HUES6 (cell line): Measurements from ENCODE around the gene CTR9.

Experiments used
- H3K27ac ChIP-seq: 2 replicates; pipeline ENCODE4 v1.7.0; 2013; ENCODE audit warnings: low read depth, mild to moderate bottlenecking, low read length, inconsistent platforms
- H3K27me3 ChIP-seq: 2 replicates; pipeline ENCODE4 v1.6.1; 2013; ENCODE audit warnings: low read length; ENCODE audit not compliant: control insufficient read depth, insufficient read depth
- H3K36me3 ChIP-seq: 2 replicates; pipeline ENCODE4 v1.6.1; 2013; ENCODE audit warnings: low read length; ENCODE audit not compliant: control insufficient read depth, insufficient read depth
- H3K4me1 ChIP-seq: 2 replicates; pipeline ENCODE4 v1.6.1; 2013; ENCODE audit warnings: low read length; ENCODE audit not compliant: control insufficient read depth, insufficient read depth
- H3K4me3 ChIP-seq: 2 replicates; pipeline ENCODE4 v1.5.1; 2013; ENCODE audit warnings: low read depth, low read length
- H3K9ac ChIP-seq: one replicate; pipeline ENCODE4 v1.6.1; 2013; ENCODE audit warnings: mild to moderate bottlenecking, low read length
- H3K9me3 ChIP-seq: 2 replicates; pipeline ENCODE4 v1.6.1; 2013; ENCODE audit warnings: low read depth, low read length; ENCODE audit not compliant: control insufficient read depth, insufficient read depth

CTR9 gene

DNA sequence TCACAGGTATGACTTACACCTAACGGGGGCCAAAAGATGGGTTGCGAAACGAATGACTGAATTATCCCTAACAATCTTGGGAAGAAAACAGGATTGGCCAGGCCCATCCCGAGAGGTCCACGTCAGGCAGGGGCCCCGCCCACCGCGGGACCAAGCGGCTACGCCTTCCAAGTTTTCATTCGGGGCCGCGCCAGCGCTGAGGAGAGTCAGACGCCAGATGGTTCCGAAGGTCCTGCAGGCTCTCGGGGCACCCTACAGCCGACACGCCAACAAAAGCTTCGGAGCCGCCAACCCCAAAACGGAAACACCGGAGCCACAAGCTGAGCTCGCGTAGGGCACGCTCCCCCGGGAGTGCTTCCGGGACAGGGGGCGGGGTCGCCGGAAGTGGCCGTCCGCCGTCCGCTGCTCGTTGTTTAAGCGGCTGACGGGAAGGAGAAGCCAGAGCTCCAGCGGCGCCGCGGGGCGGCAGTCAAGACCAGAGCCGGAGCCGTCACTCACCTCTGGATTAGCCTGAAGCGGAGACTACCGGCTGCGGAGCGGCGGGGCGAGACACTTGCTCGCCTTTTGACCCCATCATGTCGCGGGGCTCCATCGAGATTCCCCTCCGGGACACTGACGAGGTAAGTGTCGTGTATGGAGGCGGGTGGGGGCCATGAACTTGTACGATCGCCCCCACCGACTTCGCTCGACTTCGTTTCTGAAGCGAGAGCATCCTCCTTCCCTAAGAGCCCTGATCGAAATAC lies at the start of gene CTR9:
CTR9 (plus strand) TSS at position 409 of the 743 bp plus-strand sequence; CDS start at position 576, 167 bp downstream.
- H3K27me3 ChIP-seq = no peaks in the 10 kb centered on the region
- no peaks in the 10 kb centered on the region for H3K9me3 ChIP-seq

DNA sequence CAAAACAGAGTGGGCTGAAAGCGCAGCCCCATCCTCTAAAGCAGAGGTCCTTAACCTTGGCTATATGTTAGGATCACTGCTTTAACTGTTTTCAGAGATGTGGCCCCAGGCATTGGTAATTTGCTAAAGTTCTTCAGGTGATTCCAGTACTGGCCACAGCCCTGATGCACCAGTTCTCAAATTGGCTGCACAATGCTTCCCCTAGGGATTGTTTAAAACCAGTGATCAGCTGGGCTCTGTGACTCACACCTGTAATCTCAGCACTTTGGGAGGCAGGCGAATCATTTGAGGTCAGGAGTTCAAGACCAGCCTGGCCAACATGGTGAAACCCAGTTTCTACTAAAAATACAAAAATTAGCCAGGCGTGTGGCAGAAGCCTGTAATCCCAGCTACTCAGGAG lies 49.1 kb upstream of the CTR9 start:
- Histone ChIP-seq H3K9ac (no peak overlapping the region), H3K27me3 (no peaks in the 10 kb centered on the region), H3K27ac (no peak overlapping the region), H3K4me3 (no peak overlapping the region), H3K4me1 (no peaks in the 10 kb centered on the region), H3K36me3 (no peaks in the 10 kb centered on the region), H3K9me3 (peaks cover 9% of the 10 kb centered on the region)

More for the DNA sequence above, at the start of gene CTR9:
- peaks cover 6% of the 10 kb centered on the region; the same call in 1 of the 2 replicates for H3K4me1 ChIP-seq
- peaks cover 24% of the 10 kb centered on the region for H3K36me3 ChIP-seq
- H3K4me3 ChIP-seq = peak within 1 kb of the TSS; percentile 95
- H3K27ac ChIP-seq = peak within 1 kb of the TSS; percentile 73; the same call in 1 of the 2 replicates
- peak within 1 kb of the TSS; percentile 87 for H3K9ac ChIP-seq

DNA sequence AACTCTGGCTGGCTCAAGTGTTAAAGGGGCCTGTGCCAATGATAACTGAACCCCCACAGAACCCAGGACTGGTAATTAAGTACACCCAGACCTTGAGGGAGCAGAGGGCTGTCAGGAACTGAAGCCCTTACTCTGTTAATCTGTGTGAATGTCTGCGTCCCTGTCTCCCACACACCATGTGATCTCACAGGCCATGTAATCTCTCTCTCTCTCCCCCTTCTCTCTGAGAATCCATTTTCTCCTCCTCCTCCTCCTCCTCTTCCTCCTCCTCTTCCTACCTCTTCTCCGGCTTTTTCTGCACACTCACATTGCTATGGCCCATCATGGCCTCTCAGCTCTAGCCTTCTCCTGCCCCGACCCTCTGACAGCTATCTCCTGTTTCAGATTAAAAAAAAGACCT lies 42.9 kb upstream of the CTR9 start:
- Histone ChIP-seq H3K4me3 (no peak overlapping the region), H3K4me1 (no peaks in the 10 kb centered on the region), H3K9ac (no peak overlapping the region), H3K27ac (no peak overlapping the region), H3K27me3 (no peaks in the 10 kb centered on the region), H3K36me3 (no peaks in the 10 kb centered on the region), H3K9me3 (no peaks in the 10 kb centered on the region)

DNA sequence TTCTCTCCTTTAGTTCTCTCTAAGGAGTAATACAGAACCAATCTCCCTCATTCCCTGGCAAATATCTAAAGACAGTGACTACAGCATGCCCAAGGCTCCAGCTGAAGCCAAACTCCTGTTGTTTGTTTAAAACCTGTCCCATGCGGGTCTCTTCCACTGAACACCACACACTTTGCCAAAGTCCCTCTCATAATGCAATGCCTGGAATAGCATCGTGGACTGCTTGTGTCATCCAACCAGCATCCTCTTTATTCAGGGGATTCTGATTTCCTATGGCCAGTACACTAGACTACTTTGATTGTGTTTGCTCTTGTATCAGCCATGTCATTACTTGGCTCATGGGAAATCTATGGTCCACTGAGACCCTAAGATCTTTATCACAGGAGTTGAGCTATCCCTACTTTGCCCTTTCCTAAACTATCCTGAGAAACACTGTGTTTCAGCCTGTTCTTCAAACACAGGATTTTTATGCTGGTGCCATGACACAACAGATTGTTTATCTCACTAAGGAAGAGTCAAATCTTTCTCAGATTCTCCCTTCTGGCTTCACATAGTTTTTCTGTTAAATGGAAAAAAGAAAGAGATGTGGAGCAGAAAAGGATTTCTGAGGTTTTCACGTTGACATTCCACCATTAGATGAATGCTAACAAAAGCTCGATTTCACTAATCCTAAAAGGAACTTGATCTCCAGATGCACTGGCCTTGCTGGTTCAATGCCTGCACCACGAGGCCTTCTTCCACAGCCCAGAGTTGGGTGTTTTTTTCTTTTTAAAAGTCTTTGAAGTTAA lies 41.6 kb upstream of the CTR9 start:
- Histone ChIP-seq H3K27ac (no peak overlapping the region), H3K4me1 (no peaks in the 10 kb centered on the region), H3K36me3 (no peaks in the 10 kb centered on the region), H3K9ac (no peak overlapping the region), H3K27me3 (no peaks in the 10 kb centered on the region), H3K4me3 (no peak overlapping the region), H3K9me3 (no peaks in the 10 kb centered on the region)

DNA sequence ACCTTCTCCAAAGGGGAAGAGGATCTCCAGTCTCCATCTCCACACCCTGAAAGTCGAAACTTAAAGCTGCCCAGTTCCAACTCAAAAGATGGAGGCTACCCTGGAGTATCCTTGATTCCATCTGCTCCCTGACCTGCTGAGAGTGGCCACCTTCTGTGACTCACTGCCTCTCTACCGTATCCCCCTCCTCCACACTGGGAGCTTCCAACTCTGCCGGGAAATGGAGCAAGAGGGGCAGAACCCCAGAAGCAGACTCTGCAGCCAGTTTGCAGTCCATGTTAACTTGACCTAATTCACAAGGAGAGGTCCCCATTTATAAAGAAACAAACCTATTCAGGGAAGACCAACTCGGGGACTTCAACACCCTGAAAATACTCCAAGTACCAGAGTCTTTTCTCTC lies 35.5 kb upstream of the CTR9 start:
- Histone ChIP-seq H3K9me3 (no peaks in the 10 kb centered on the region), H3K27ac (no peak overlapping the region), H3K27me3 (no peaks in the 10 kb centered on the region), H3K4me3 (no peak overlapping the region), H3K9ac (no peak overlapping the region), H3K4me1 (no peaks in the 10 kb centered on the region), H3K36me3 (no peaks in the 10 kb centered on the region)

DNA sequence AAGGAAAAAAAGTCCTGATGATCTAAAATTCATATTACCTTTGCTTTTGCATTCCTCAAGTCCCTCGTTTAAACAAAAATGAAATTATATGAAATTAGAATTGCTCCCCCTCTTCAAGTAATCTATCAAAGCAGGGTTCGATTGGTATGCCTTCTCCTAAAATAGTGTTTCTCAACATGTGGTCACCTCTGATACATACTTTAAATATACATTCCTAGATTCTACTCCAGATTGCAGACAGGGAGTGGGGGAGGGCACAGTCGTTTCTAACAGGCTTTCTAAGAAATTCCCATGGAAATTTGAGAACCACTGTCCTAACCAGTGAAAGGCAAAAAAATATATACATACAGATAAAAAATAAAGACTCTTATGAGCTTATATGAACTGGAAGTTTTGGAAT lies 34.9 kb upstream of the CTR9 start:
- Histone ChIP-seq H3K4me1 (no peaks in the 10 kb centered on the region), H3K4me3 (no peak overlapping the region), H3K9ac (no peak overlapping the region), H3K9me3 (no peaks in the 10 kb centered on the region), H3K27me3 (no peaks in the 10 kb centered on the region), H3K27ac (no peak overlapping the region), H3K36me3 (no peaks in the 10 kb centered on the region)

DNA sequence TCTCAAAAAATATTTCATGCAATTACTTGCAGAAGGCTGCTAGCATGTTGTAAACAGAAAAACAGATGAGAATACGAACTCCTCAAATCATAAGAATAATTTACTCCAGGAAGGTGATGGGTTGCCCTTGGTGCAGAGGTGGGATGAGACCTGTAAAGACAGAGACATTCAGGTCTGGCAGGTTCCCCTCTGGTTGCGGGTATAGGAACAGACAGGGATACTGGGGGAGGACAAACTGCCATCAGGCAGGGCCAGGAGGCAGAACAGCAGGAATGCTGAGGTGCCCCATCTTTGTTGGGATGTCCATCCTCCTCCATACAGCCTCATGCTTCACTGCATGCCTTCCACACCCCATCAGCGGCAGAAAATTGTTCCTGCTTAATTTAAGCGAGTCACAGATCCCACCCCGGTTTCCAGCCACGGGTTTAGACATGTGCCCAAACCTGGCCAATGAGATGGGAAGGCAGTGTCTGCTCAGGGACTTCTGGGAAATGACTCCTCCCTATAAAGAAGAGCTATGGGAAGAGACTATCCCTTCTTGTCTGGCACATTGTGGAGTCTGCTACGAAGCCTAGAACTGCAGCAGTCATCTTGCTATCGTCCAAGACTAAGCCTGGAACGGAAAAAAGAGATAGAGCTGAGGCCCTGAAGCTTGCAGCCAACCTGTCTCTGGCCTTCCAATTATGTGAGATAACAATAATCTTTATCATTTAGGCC lies 34.3 kb upstream of the CTR9 start:
- no peak overlapping the region for H3K4me3 ChIP-seq
- no peaks in the 10 kb centered on the region for H3K4me1 ChIP-seq
- no peak overlapping the region for H3K9ac ChIP-seq
- H3K36me3 ChIP-seq = no peaks in the 10 kb centered on the region
- H3K9me3 ChIP-seq = no peaks in the 10 kb centered on the region
- H3K27me3 ChIP-seq = no peaks in the 10 kb centered on the region
- H3K27ac ChIP-seq = no peak overlapping the region

DNA sequence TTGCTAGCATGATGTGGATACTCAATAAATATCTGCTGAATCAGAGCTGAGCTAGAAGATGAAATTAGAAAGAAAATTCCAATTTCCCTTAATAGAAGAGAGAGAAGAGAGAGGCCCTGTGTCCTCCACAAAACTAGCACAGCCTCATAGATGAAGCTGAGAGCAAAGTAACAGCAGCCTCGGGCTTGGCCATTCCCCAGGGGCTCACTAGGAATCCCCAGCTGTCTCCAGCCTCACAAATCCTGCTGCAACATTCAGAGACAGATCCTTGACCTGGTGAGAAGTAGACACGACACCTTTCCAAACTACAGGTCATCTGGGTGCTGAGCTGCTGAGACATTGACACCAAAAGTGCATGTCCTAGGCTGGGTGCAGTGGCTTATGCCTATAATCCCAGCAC lies 31.4 kb upstream of the CTR9 start:
- Histone ChIP-seq H3K4me1 (no peaks in the 10 kb centered on the region), H3K9me3 (no peaks in the 10 kb centered on the region), H3K4me3 (no peak overlapping the region), H3K9ac (no peak overlapping the region), H3K27ac (no peak overlapping the region), H3K36me3 (no peaks in the 10 kb centered on the region), H3K27me3 (no peaks in the 10 kb centered on the region)

DNA sequence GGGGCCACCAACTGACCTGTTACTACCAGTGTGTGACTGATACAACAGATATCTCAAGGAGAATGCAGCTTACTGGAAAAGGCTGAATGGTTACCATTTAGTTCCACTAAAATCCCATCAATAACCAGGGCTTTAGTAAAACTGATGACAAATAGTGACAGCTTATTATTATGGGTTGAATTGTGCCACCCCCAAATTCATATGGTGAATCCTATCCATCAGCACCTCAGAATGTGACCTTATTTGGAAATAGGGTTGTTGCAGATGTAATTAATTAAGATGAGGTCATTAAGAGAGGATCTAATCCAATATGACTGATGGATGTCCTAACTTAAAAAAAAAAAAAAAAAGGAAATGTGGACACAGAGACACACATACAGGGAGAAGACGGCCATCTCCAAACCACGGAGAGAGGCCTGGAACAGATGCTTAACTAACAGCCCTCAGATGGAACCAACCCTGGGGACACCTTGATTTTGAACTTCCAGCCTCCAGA lies 30.1 kb upstream of the CTR9 start:
- no peaks in the 10 kb centered on the region for H3K9me3 ChIP-seq
- H3K9ac ChIP-seq = no peak overlapping the region
- no peak overlapping the region for H3K4me3 ChIP-seq
- no peaks in the 10 kb centered on the region for H3K27me3 ChIP-seq
- no peak overlapping the region for H3K27ac ChIP-seq
- no peaks in the 10 kb centered on the region for H3K36me3 ChIP-seq
- H3K4me1 ChIP-seq = no peaks in the 10 kb centered on the region

DNA sequence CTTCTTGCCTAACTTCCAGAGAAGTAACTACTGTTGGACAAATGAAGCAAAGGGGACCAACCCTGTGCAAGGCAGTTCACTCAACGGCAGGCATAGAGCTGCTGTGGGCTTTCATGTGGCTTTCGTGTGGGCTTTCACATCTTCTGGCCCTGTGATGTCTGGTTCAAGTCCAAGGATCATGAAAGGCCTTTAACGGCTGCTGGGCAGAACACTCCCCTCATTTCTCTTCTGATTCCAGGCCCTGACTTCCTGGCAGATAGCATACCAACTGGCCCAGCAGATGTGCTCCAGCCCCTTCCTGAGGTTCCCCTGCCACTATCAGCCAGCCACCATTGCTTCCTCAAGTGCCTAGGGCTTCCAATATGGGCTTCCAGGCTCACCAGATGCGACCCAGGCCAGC lies 28.7 kb upstream of the CTR9 start:
- H3K4me1 ChIP-seq = no peaks in the 10 kb centered on the region
- H3K27ac ChIP-seq = no peak overlapping the region
- H3K4me3 ChIP-seq = no peak overlapping the region
- no peaks in the 10 kb centered on the region for H3K36me3 ChIP-seq
- H3K9me3 ChIP-seq = no peaks in the 10 kb centered on the region
- H3K9ac ChIP-seq = no peak overlapping the region
- no peaks in the 10 kb centered on the region for H3K27me3 ChIP-seq
